SK-N-SH (cell line): Measurements from ENCODE around the gene MCCC1. TPM values are rescaled to one million over a fixed set of nuclear protein-coding genes. Genes with fewer than 3 reads are reported as not detected.

Experiments used
- CTCF ChIA-PET: fragments of 300-600, 350-600 bp; formaldehyde crosslinking; extraction: SDS; loops from one replicate; lab custom pipeline; 2021; lab: Yijun Ruan, JAX
- POLR2A ChIA-PET: fragments of 350-600 bp; sonication (Branson Sonifier 250); formaldehyde crosslinking; extraction: SDS; loops from one replicate; lab custom pipeline; 2020; ENCODE audit warnings: antibody characterized with exemption, inconsistent platforms; lab: Yijun Ruan, JAX
- DNase-seq: peaks from one replicate; pipeline ENCODE4 v3.0.0; 2012
- H2AFZ ChIP-seq: fragments of 200-600 bp; sonication (generic); 2 replicates; pipeline ENCODE4 v1.8.1; 2016; ENCODE audit warnings: antibody characterized with exemption, mild to moderate bottlenecking, low read depth
- H3F3A ChIP-seq: fragments of 200-600 bp; sonication (generic); replicated peaks from 2 replicates; pipeline ENCODE3; 2016; ENCODE audit warnings: antibody characterized with exemption, mild to moderate bottlenecking; ENCODE audit not compliant: insufficient read depth
- H3K27ac ChIP-seq, 2 experiments: fragments of 200-500 bp in 1 of 2; fragments of 200-600 bp in 1 of 2; sonication (Bioruptor generic) in 1 of 2; sonication (generic), shearing (Covaris generic) in 1 of 2; 2 replicates each; pipeline versions ENCODE4 v1.5.1 to v1.6.1; 2014 to 2016; ENCODE audit warnings: low read depth in 2 of 2, inconsistent platforms in 1 of 2, low read length in 1 of 2, mild to moderate bottlenecking in 1 of 2, mixed read lengths in 1 of 2
- H3K27me3 ChIP-seq: fragments of 200-600 bp; sonication (generic), shearing (Covaris generic); 2 replicates; pipeline ENCODE4 v1.6.1; 2016; ENCODE audit warnings: mixed run types; ENCODE audit not compliant: insufficient read depth
- H3K36me3 ChIP-seq, 2 experiments: fragments of 200-500 bp in 1 of 2; fragments of 200-600 bp in 1 of 2; sonication (Bioruptor generic) in 1 of 2; sonication (generic) in 1 of 2; replicated peaks in 1 of 2; 2 replicates each; pipeline versions ENCODE3 to v1.5.1; 2014 to 2016; ENCODE audit warnings: low read length in 1 of 2, mild to moderate bottlenecking in 1 of 2; ENCODE audit not compliant: insufficient read depth in 2 of 2, control insufficient read depth in 1 of 2
- H3K4me1 ChIP-seq, 2 experiments: fragments of 200-500 bp in 1 of 2; fragments of 200-600 bp in 1 of 2; sonication (Bioruptor generic) in 1 of 2; sonication (generic), shearing (Covaris generic) in 1 of 2; 2 replicates each; pipeline versions ENCODE4 v1.5.1 to v1.6.1; 2014 to 2016; ENCODE audit warnings: low read depth in 1 of 2, low read length in 1 of 2, mixed run types in 1 of 2; ENCODE audit not compliant: insufficient read depth in 2 of 2, control insufficient read depth in 1 of 2
- H3K4me2 ChIP-seq: fragments of 200-600 bp; sonication (generic), shearing (Covaris generic); 2 replicates; pipeline ENCODE4 v1.6.1; 2017; ENCODE audit warnings: mixed run types
- H3K4me3 ChIP-seq, 2 experiments: fragments of 200-500 bp in 1 of 2; fragments of 200-600 bp in 1 of 2; sonication (Bioruptor generic) in 1 of 2; sonication (generic), shearing (Covaris generic) in 1 of 2; 2 replicates each; pipeline versions ENCODE4 v1.5.1 to v1.8.1; 2014 to 2016; ENCODE audit warnings: low read depth in 2 of 2, inconsistent platforms in 1 of 2, low read length in 1 of 2, mild to moderate bottlenecking in 1 of 2, mixed read lengths in 1 of 2, moderate library complexity in 1 of 2
- H3K79me2 ChIP-seq: fragments of 200-600 bp; sonication (generic); 2 replicates; pipeline ENCODE4 v1.8.1; 2017; ENCODE audit warnings: mild to moderate bottlenecking; ENCODE audit not compliant: insufficient read depth
- H3K9ac ChIP-seq: fragments of 200-600 bp; sonication (generic); 2 replicates; pipeline ENCODE4 v1.6.1; 2017; ENCODE audit warnings: mixed run types
- H3K9me2 ChIP-seq: fragments of 200-600 bp; sonication (generic); 2 replicates; pipeline ENCODE4 v1.6.1; 2017; ENCODE audit warnings: mixed run types
- H3K9me3 ChIP-seq: fragments of 200-600 bp; sonication (generic); 2 replicates; pipeline ENCODE4 v1.6.1; 2017; ENCODE audit warnings: mixed run types, mild to moderate bottlenecking, moderate library complexity
- H4K20me1 ChIP-seq: fragments of 200-600 bp; sonication (generic); 2 replicates; pipeline ENCODE4 v1.6.1; 2017; ENCODE audit warnings: mild to moderate bottlenecking, mixed run types; ENCODE audit not compliant: insufficient read depth
- CHD2 ChIP-seq: fragments of 150-350 bp; IDR thresholded peaks from 2 replicates; pipeline ENCODE4 v1.6.1; 2018; ENCODE audit warnings: low read length; ENCODE audit not compliant: partially characterized antibody
- EP300 ChIP-seq, 2 experiments: IDR thresholded peaks; 2 replicates each; pipeline versions ENCODE4 v1.4.0 to v1.6.1; 2012; ENCODE audit warnings: borderline replicate concordance in 1 of 2, low read depth in 1 of 2, low read length in 1 of 2
- FOSL2 ChIP-seq: IDR thresholded peaks from 2 replicates; pipeline ENCODE4 v1.4.0; 2012; ENCODE audit warnings: low read depth, mild to moderate bottlenecking, moderate library complexity, borderline replicate concordance
- GATA2 ChIP-seq: sonication (generic); formaldehyde crosslinking; IDR thresholded peaks from 2 replicates; pipeline ENCODE4 v1.5.0; 2020; ENCODE audit warnings: mild to moderate bottlenecking, missing genetic modification reagents
- JUND ChIP-seq: IDR thresholded peaks from 2 replicates; pipeline ENCODE4 v1.4.0; 2012
- MEF2A ChIP-seq: IDR thresholded peaks from 2 replicates; pipeline ENCODE4 v1.4.0; 2012; ENCODE audit warnings: low read depth, borderline replicate concordance
- NRF1 ChIP-seq: IDR thresholded peaks from 2 replicates; pipeline ENCODE4 v1.6.1; 2012; ENCODE audit warnings: low read depth, mild to moderate bottlenecking, low read length
- PBX3 ChIP-seq: IDR thresholded peaks from 2 replicates; pipeline ENCODE4; 2012
- POLR2AphosphoS5 ChIP-seq: IDR thresholded peaks from 2 replicates; pipeline ENCODE4 v1.6.1; 2012; ENCODE audit warnings: low read depth, low read length
- RFX5 ChIP-seq: IDR thresholded peaks from 2 replicates; pipeline ENCODE4 v1.6.1; 2012; ENCODE audit warnings: mild to moderate bottlenecking, improper control_type of control experiment, low read length
- SIN3A ChIP-seq: IDR thresholded peaks from 2 replicates; pipeline ENCODE4 v1.6.1; 2012; ENCODE audit warnings: low read depth, mild to moderate bottlenecking, low read length, moderate library complexity, borderline replicate concordance
- SMC3 ChIP-seq: IDR thresholded peaks from 2 replicates; pipeline ENCODE4 v1.6.1; 2012; ENCODE audit warnings: low read depth, low read length, improper control_type of control experiment
- TEAD4 ChIP-seq: IDR thresholded peaks from 2 replicates; pipeline ENCODE4 v1.4.0; 2012; ENCODE audit warnings: mild to moderate bottlenecking, borderline replicate concordance; ENCODE audit not compliant: insufficient read depth
- USF2 ChIP-seq: fragments of 150-350 bp; IDR thresholded peaks from 2 replicates; pipeline ENCODE4 v1.6.1; 2017; ENCODE audit warnings: antibody characterized with exemption, low read length, low read depth, borderline replicate concordance
- ZBTB33 ChIP-seq: IDR thresholded peaks from 2 replicates; pipeline ENCODE4 v1.4.0; 2012; ENCODE audit warnings: low read depth, borderline replicate concordance
- WGBS: methylation state at CpG from one replicate; pipeline ENCODE4 v1.1.6; 2017; ENCODE audit warnings: low lambda C conversion rate; 5-methylcytosine and 5-hydroxymethylcytosine counted together
- polyA plus RNA-seq, 3 experiments: library from polyadenylated mRNA; depleted of rRNA; stranded (reverse); fragments of >200 nt; gene quantifications; 2 replicates each; pipeline ENCODE4 v1.2.3, GENCODE V29; 2012
- TF ChIP-seq, protein P1 (sequence below): IDR thresholded peaks from 2 replicates; pipeline ENCODE4 v1.6.1; 2012; ENCODE audit warnings: mild to moderate bottlenecking, low read depth, low read length, moderate library complexity
- TF ChIP-seq, protein P2 (sequence below): IDR thresholded peaks from 2 replicates; pipeline ENCODE4 v1.4.0; 2012; ENCODE audit warnings: low read depth, borderline replicate concordance

Gene MCCC1
- polyA plus RNA-seq, 1 of the 3 experiments (the other 2 are of a cell fraction): 15.4 TPM

DNA sequence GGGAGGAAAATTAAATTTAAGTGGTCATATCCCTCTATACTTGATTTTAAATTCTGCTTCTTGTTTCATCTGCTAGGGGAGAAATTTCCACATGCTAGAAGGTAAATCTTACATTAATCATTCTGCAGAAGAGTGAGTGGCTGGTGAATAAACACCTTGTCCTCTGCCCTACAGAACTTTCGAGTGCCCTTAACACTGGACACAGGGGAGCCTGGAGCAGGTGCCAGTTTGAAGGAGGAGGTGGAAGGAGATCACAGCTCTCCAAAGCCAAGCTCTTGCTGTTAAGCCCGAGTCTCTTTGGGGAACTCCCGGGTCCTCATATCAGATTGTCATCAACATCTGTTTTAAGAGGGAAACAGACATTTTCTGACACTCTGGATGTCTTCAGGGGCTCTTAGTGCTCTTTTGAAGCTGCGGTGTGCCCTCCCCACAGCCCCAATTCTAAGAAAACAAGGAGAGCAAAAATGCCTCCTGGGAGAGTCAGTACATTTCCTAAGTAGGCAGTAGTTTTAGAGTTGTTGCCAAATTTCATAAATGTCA, 32.0 kb upstream of the MCCC1 start:
- CTCF ChIA-PET: interaction anchor here (1.0 to 1.7 kb wide), 2 partner anchors 8 to 47 kb away, joined by 4 to 7 read pairs; no protein-coding TSS in a partner anchor
- peak overlapping the region; percentile 67; the same call in 1 of the 2 replicates for H2AFZ ChIP-seq
- H3K9ac ChIP-seq: peak overlapping the region; percentile 44; the same call in 1 of the 2 replicates
- peaks cover 0 to 12% of the 10 kb centered on the region in 2 experiments; a peak in 1 of 4 replicates for H3K4me1 ChIP-seq
- TF ChIP-seq SIN3A: no peak
- TF ChIP-seq, protein P1, sequence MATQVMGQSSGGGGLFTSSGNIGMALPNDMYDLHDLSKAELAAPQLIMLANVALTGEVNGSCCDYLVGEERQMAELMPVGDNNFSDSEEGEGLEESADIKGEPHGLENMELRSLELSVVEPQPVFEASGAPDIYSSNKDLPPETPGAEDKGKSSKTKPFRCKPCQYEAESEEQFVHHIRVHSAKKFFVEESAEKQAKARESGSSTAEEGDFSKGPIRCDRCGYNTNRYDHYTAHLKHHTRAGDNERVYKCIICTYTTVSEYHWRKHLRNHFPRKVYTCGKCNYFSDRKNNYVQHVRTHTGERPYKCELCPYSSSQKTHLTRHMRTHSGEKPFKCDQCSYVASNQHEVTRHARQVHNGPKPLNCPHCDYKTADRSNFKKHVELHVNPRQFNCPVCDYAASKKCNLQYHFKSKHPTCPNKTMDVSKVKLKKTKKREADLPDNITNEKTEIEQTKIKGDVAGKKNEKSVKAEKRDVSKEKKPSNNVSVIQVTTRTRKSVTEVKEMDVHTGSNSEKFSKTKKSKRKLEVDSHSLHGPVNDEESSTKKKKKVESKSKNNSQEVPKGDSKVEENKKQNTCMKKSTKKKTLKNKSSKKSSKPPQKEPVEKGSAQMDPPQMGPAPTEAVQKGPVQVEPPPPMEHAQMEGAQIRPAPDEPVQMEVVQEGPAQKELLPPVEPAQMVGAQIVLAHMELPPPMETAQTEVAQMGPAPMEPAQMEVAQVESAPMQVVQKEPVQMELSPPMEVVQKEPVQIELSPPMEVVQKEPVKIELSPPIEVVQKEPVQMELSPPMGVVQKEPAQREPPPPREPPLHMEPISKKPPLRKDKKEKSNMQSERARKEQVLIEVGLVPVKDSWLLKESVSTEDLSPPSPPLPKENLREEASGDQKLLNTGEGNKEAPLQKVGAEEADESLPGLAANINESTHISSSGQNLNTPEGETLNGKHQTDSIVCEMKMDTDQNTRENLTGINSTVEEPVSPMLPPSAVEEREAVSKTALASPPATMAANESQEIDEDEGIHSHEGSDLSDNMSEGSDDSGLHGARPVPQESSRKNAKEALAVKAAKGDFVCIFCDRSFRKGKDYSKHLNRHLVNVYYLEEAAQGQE: no peak
- TF ChIP-seq GATA2 (CRISPR knock-in tag): no peak
- no peak for TF ChIP-seq POLR2AphosphoS5
- no peak for TF ChIP-seq CHD2
- no peak for TF ChIP-seq FOSL2
- TF ChIP-seq EP300 (IDR thresholded peaks at IDR 0.05; ENCODE audit: borderline replicate concordance in 1 of 2, low read depth in 1 of 2, low read length in 1 of 2): no peak
- no peak for TF ChIP-seq RFX5
- TF ChIP-seq NRF1: no peak
- no peak for TF ChIP-seq JUND
- H3K36me3 ChIP-seq: no peaks in the 10 kb centered on the region
- H3K4me2 ChIP-seq: peak overlapping the region; percentile 47
- H3K9me3 ChIP-seq: peaks cover 11% of the 10 kb centered on the region; the same call in 1 of the 2 replicates
- WGBS: 67% methylated on average over 2 of the region's 4 CpGs
- no peak overlapping the region for H3K4me3 ChIP-seq
- POLR2A ChIA-PET: no interaction called here
- no peaks in the 10 kb centered on the region for H3K9me2 ChIP-seq
- H3K27me3 ChIP-seq: no peaks in the 10 kb centered on the region
- H3K79me2 ChIP-seq: no peaks in the 10 kb centered on the region
- no peak for DNase-seq
- peak overlapping the region in 1 of 2 experiments; percentile 62; a peak in 2 of 4 replicates for H3K27ac ChIP-seq
- no peaks in the 10 kb centered on the region for H4K20me1 ChIP-seq
- no peaks in the 10 kb centered on the region for H3F3A ChIP-seq

- Histone ChIP-seq H3K27ac (no peak overlapping the region), H2AFZ (no peak overlapping the region), H3F3A (no peaks in the 10 kb centered on the region), H3K4me2 (no peak overlapping the region), H3K36me3 (no peaks in the 10 kb centered on the region), H3K4me1 (peaks cover 0 to 12% of the 10 kb centered on the region in 2 experiments; a peak in 1 of 4 replicates), H3K9me2 (no peaks in the 10 kb centered on the region), H3K9me3 (peaks cover 11% of the 10 kb centered on the region; the same call in 1 of the 2 replicates), H3K9ac (no peak overlapping the region), H3K79me2 (no peaks in the 10 kb centered on the region), H3K27me3 (no peaks in the 10 kb centered on the region), H4K20me1 (no peaks in the 10 kb centered on the region), H3K4me3 (no peak overlapping the region)
- no peak for DNase-seq
- ChIA-PET POLR2A (no interaction called here), CTCF (interaction anchor here (1.7 to 8.5 kb wide), 2 partner anchors 11 to 254 kb away, joined by 4 to 143 read pairs; no protein-coding TSS in a partner anchor)
- 88% methylated on average over 1 of the region's 1 CpG for WGBS
- TF ChIP-seq RFX5: no peak
- no peak for TF ChIP-seq SMC3
- no peak for TF ChIP-seq TEAD4
- TF ChIP-seq USF2: no peak
- TF ChIP-seq ZBTB33: no peak
- no peak for TF ChIP-seq MEF2A
- TF ChIP-seq, protein P2, sequence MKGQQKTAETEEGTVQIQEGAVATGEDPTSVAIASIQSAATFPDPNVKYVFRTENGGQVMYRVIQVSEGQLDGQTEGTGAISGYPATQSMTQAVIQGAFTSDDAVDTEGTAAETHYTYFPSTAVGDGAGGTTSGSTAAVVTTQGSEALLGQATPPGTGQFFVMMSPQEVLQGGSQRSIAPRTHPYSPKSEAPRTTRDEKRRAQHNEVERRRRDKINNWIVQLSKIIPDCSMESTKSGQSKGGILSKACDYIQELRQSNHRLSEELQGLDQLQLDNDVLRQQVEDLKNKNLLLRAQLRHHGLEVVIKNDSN: no peak
- no peak for TF ChIP-seq POLR2AphosphoS5
- TF ChIP-seq PBX3: no peak
- no peak for TF ChIP-seq NRF1
- TF ChIP-seq CHD2: no peak
Measured at GRCh38 chr3:183129243-183129642, 29.9 kb upstream of the MCCC1 start.
